Body of pancreas (tissue), 4 donors: ENCODE data around the gene OSTF1.

Source experiments
- POLR2A ChIP-seq, 3 donors: fragments of 450-650 bp; IDR thresholded peaks; one replicate each; pipeline ENCODE4 v1.6.1; 2016; ENCODE audit warnings: antibody characterized with exemption in 3 of 3, mild to moderate bottlenecking in 2 of 3
- TF ChIP-seq, protein P1 (sequence below), 7 experiments: fragments of 450-650 bp in 4 of 7; fragments of 200-600 bp in 3 of 7; sonication (generic) in 3 of 7; IDR thresholded peaks; one replicate each; pipeline ENCODE4 v1.5.1; 2016 to 2019; ENCODE audit warnings: antibody characterized with exemption in 7 of 7

GRCh38 chr9:75175395-75175794 is 87.1 kb downstream of the OSTF1 start:
- TF ChIP-seq, protein P1, sequence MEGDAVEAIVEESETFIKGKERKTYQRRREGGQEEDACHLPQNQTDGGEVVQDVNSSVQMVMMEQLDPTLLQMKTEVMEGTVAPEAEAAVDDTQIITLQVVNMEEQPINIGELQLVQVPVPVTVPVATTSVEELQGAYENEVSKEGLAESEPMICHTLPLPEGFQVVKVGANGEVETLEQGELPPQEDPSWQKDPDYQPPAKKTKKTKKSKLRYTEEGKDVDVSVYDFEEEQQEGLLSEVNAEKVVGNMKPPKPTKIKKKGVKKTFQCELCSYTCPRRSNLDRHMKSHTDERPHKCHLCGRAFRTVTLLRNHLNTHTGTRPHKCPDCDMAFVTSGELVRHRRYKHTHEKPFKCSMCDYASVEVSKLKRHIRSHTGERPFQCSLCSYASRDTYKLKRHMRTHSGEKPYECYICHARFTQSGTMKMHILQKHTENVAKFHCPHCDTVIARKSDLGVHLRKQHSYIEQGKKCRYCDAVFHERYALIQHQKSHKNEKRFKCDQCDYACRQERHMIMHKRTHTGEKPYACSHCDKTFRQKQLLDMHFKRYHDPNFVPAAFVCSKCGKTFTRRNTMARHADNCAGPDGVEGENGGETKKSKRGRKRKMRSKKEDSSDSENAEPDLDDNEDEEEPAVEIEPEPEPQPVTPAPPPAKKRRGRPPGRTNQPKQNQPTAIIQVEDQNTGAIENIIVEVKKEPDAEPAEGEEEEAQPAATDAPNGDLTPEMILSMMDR (IDR thresholded peaks at IDR 0.05): no peak
- TF ChIP-seq POLR2A (IDR thresholded peaks at IDR 0.05): no peak
